Hepatocyte (in vitro differentiated cells): ENCODE results near the gene GALNT7. TPM values are rescaled to one million over a fixed set of nuclear protein-coding genes. Genes with fewer than 3 reads are reported as not detected.

Experiments
- DNase-seq: peaks from one replicate; pipeline ENCODE4 v3.0.0-alpha.2; 2016; ENCODE audit warnings: low spot score
- H2AFZ ChIP-seq: fragments of 200-600 bp; sonication (generic); 2 replicates; pipeline ENCODE4 v1.6.0; 2016; ENCODE audit warnings: antibody characterized with exemption, mild to moderate bottlenecking
- H3K27ac ChIP-seq: fragments of 200-600 bp; sonication (generic); 2 replicates; pipeline ENCODE4 v1.5.1; 2016; ENCODE audit warnings: mild to moderate bottlenecking
- H3K27me3 ChIP-seq: fragments of 200-600 bp; sonication (generic); 2 replicates; pipeline ENCODE4 v1.6.1; 2016
- H3K36me3 ChIP-seq: fragments of 200-600 bp; sonication (generic); replicated peaks from 2 replicates; pipeline ENCODE4 v1.5.1; 2016; ENCODE audit warnings: low read depth; ENCODE audit not compliant: insufficient read depth
- H3K4me1 ChIP-seq: fragments of 200-600 bp; sonication (generic); 2 replicates; pipeline ENCODE4 v1.5.1; 2016; ENCODE audit warnings: mild to moderate bottlenecking, moderate library complexity; ENCODE audit not compliant: insufficient read depth
- H3K4me2 ChIP-seq: fragments of 200-600 bp; sonication (generic); 2 replicates; pipeline ENCODE4 v1.6.0; 2016
- H3K4me3 ChIP-seq: fragments of 200-600 bp; sonication (generic); 2 replicates; pipeline ENCODE4 v1.5.1; 2016; ENCODE audit warnings: mild to moderate bottlenecking
- H3K79me2 ChIP-seq: fragments of 200-600 bp; sonication (generic); 2 replicates; pipeline ENCODE4 v1.6.0; 2017; ENCODE audit warnings: mild to moderate bottlenecking
- H3K9me2 ChIP-seq: fragments of 200-600 bp; sonication (generic); replicated peaks from 2 replicates; pipeline ENCODE4 v1.6.0; 2017; ENCODE audit warnings: mild to moderate bottlenecking; ENCODE audit not compliant: insufficient read depth
- H3K9me3 ChIP-seq: fragments of 200-600 bp; sonication (generic); 2 replicates; pipeline ENCODE4 v1.5.1; 2016; ENCODE audit warnings: low read depth, mild to moderate bottlenecking
- H4K20me1 ChIP-seq: fragments of 200-600 bp; sonication (generic); 2 replicates; pipeline ENCODE4 v1.6.0; 2016; ENCODE audit warnings: mild to moderate bottlenecking; ENCODE audit not compliant: insufficient read depth, poor library complexity, severe bottlenecking
- CTCF ChIP-seq: fragments of 200-600 bp; sonication (generic); IDR thresholded peaks from 2 replicates; pipeline ENCODE4 v1.5.1; 2016; ENCODE audit warnings: antibody characterized with exemption, mild to moderate bottlenecking; ENCODE audit not compliant: poor library complexity
- EZH2 ChIP-seq: fragments of 200-600 bp; sonication (generic); IDR thresholded peaks from 2 replicates; pipeline ENCODE4 v1.6.1; 2016; ENCODE audit warnings: antibody characterized with exemption, mild to moderate bottlenecking, borderline replicate concordance
- EZH2phosphoT487 ChIP-seq: fragments of 200-600 bp; sonication (generic); IDR thresholded peaks from one replicate; pipeline ENCODE4 v1.6.1; 2018; ENCODE audit warnings: antibody characterized with exemption, mild to moderate bottlenecking, low read depth, moderate library complexity; ENCODE audit not compliant: unreplicated experiment, severe bottlenecking
- WGBS: methylation state at CpG from one replicate; pipeline ENCODE4 v1.1.6; 2016; ENCODE audit warnings: low lambda C conversion rate; ENCODE audit errors: missing lambda C conversion rate; 5-methylcytosine and 5-hydroxymethylcytosine counted together
- polyA plus RNA-seq: library from polyadenylated mRNA; unstranded; fragments of >200 nt; fragmentation: Nextera tagmentation; extraction: Ambion mirVana; gene quantifications from 2 replicates; pipeline ENCODE4 v1.2.1, GENCODE V29; 2016
- total RNA-seq: library from RNA; depleted of rRNA; stranded (reverse); fragments of >200 nt; gene quantifications from 2 replicates; pipeline ENCODE4 v1.2.3, GENCODE V29; 2014

GALNT7 gene
- total and polyA plus RNA-seq, 2 experiments from 2014 or later = 23.7 to 44.6 TPM

DNA sequence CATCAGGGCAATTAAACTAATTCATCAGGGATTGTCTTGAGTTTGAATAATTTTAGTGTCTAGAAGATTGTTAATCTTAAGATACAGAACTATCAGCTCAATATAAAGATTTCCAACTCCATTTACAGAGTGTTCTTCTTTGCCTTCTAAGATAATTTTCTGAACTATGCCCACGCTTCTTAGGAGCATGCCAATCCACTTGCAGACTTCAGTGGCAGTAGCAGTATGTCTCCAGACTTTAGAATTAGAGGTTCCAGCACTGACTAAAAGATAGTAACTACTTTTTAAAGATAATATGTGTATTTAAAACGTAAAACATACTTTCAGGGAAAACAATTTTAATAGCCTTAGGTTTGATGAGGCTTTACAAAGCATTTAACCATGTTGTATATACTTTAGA lies 34.2 kb upstream of the GALNT7 start:
- 93% methylated on average over 2 of the region's 2 CpGs for WGBS
- no peak overlapping the region for H3K4me3 ChIP-seq
- DNase-seq = no peak
- H3K4me1 ChIP-seq = no peaks in the 10 kb centered on the region
- H2AFZ ChIP-seq = no peak overlapping the region
- H3K9me2 ChIP-seq = no peaks in the 10 kb centered on the region
- no peaks in the 10 kb centered on the region for H4K20me1 ChIP-seq
- H3K36me3 ChIP-seq = no peaks in the 10 kb centered on the region
- H3K27ac ChIP-seq = no peak overlapping the region
- H3K27me3 ChIP-seq = no peaks in the 10 kb centered on the region
- no peak overlapping the region for H3K4me2 ChIP-seq
- TF ChIP-seq CTCF (no peak), EZH2 (no peak), EZH2phosphoT487 (no peak)
- no peaks in the 10 kb centered on the region for H3K9me3 ChIP-seq
- no peaks in the 10 kb centered on the region for H3K79me2 ChIP-seq

- TF ChIP-seq EZH2 (no peak), CTCF (no peak), EZH2phosphoT487 (no peak)
- no peaks in the 10 kb centered on the region for H3K79me2 ChIP-seq
- no peak overlapping the region for H3K4me3 ChIP-seq
- H3K4me1 ChIP-seq = no peaks in the 10 kb centered on the region
- no peaks in the 10 kb centered on the region for H3K36me3 ChIP-seq
- H4K20me1 ChIP-seq = no peaks in the 10 kb centered on the region
- no peak overlapping the region for H2AFZ ChIP-seq
- no peak overlapping the region for H3K27ac ChIP-seq
- no peaks in the 10 kb centered on the region for H3K9me3 ChIP-seq
- no peak overlapping the region for H3K4me2 ChIP-seq
- 87% methylated on average over 3 of the region's 3 CpGs for WGBS
- no peak for DNase-seq
- H3K27me3 ChIP-seq = no peaks in the 10 kb centered on the region
- no peaks in the 10 kb centered on the region for H3K9me2 ChIP-seq
Observed at GRCh38 chr4:173135241-173135847, 33.3 kb upstream of the GALNT7 start.

GRCh38 chr4:173138624-173139023 lies 30.0 kb upstream of the GALNT7 start:
- TF ChIP-seq EZH2 = no peak
- DNase-seq = no peak
- no peaks in the 10 kb centered on the region for H3K9me3 ChIP-seq

GRCh38 chr4:173139561-173139960 lies 29.1 kb upstream of the GALNT7 start:
- no peak overlapping the region for H2AFZ ChIP-seq
- H3K9me3 ChIP-seq = no peaks in the 10 kb centered on the region
- H3K4me1 ChIP-seq = no peaks in the 10 kb centered on the region
- H4K20me1 ChIP-seq = no peaks in the 10 kb centered on the region
- DNase-seq = no peak
- no peaks in the 10 kb centered on the region for H3K79me2 ChIP-seq
- 33% methylated on average over 2 of the region's 2 CpGs for WGBS
- H3K4me3 ChIP-seq = no peak overlapping the region
- TF ChIP-seq EZH2phosphoT487 = no peak
- TF ChIP-seq EZH2 = no peak
- no peak for TF ChIP-seq CTCF
- no peaks in the 10 kb centered on the region for H3K9me2 ChIP-seq
- no peaks in the 10 kb centered on the region for H3K27me3 ChIP-seq
- H3K27ac ChIP-seq = no peak overlapping the region
- no peak overlapping the region for H3K4me2 ChIP-seq
- no peaks in the 10 kb centered on the region for H3K36me3 ChIP-seq

More at GRCh38 chr4:173138624-173139023, 30.0 kb upstream of the GALNT7 start:
- no peaks in the 10 kb centered on the region for H3K9me2 ChIP-seq
- 92% methylated on average over 1 of the region's 1 CpG for WGBS
- H2AFZ ChIP-seq = no peak overlapping the region
- no peaks in the 10 kb centered on the region for H3K79me2 ChIP-seq
- no peaks in the 10 kb centered on the region for H3K36me3 ChIP-seq
- no peaks in the 10 kb centered on the region for H4K20me1 ChIP-seq
- H3K4me2 ChIP-seq = no peak overlapping the region
- H3K4me1 ChIP-seq = no peaks in the 10 kb centered on the region
- no peak overlapping the region for H3K4me3 ChIP-seq
- no peak overlapping the region for H3K27ac ChIP-seq
- H3K27me3 ChIP-seq = no peaks in the 10 kb centered on the region
